ENCODE measurements around the gene NUB1.

GRCh38 chr7:151343516-151343915, 1.9 kb downstream of the NUB1 start:
- TF ChIP-seq, protein P1, sequence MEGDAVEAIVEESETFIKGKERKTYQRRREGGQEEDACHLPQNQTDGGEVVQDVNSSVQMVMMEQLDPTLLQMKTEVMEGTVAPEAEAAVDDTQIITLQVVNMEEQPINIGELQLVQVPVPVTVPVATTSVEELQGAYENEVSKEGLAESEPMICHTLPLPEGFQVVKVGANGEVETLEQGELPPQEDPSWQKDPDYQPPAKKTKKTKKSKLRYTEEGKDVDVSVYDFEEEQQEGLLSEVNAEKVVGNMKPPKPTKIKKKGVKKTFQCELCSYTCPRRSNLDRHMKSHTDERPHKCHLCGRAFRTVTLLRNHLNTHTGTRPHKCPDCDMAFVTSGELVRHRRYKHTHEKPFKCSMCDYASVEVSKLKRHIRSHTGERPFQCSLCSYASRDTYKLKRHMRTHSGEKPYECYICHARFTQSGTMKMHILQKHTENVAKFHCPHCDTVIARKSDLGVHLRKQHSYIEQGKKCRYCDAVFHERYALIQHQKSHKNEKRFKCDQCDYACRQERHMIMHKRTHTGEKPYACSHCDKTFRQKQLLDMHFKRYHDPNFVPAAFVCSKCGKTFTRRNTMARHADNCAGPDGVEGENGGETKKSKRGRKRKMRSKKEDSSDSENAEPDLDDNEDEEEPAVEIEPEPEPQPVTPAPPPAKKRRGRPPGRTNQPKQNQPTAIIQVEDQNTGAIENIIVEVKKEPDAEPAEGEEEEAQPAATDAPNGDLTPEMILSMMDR (IDR thresholded peaks at IDR 0.05; ENCODE audit: low read length) = no peak
- no peak for TF ChIP-seq EZH2 (IDR thresholded peaks at IDR 0.05; ENCODE audit: borderline replicate concordance, low read length)
